Mesenchymal stem cell (in vitro differentiated cells and primary cell): ENCODE measurements around the gene TAC4.
"Not testable (repeated sequence)": the region's sequence is repeated elsewhere in the genome, so short reads cannot be mapped to it uniquely, and the experiment has no call there.

Experiments used
- DNase-seq: peaks from one replicate; pipeline ENCODE4 v3.0.0-alpha.2; 2013
- H2AFZ ChIP-seq: one replicate; pipeline ENCODE4 v1.6.1; 2013; ENCODE audit warnings: low read depth, mild to moderate bottlenecking, control low read depth, inconsistent platforms, low read length, moderate library complexity
- H2AK5ac ChIP-seq: 2 replicates; pipeline ENCODE4 v1.6.1; 2013; ENCODE audit warnings: low read length, moderate library complexity, mild to moderate bottlenecking, inconsistent platforms; ENCODE audit not compliant: severe bottlenecking
- H2BK120ac ChIP-seq: one replicate; pipeline ENCODE4 v1.6.1; 2013; ENCODE audit warnings: low read depth, mild to moderate bottlenecking, inconsistent platforms, low read length, moderate library complexity
- H2BK12ac ChIP-seq, 2 experiments: one replicate each; pipeline ENCODE4 v1.6.1; 2013; ENCODE audit warnings: inconsistent platforms in 2 of 2, low read length in 2 of 2, mild to moderate bottlenecking in 2 of 2, moderate library complexity in 2 of 2, control low read depth in 1 of 2
- H2BK15ac ChIP-seq: one replicate; pipeline ENCODE4 v1.6.1; 2013; ENCODE audit warnings: mild to moderate bottlenecking, low read depth, inconsistent platforms; ENCODE audit not compliant: poor library complexity, severe bottlenecking
- H2BK5ac ChIP-seq: 2 replicates; pipeline ENCODE4 v1.6.1; 2013; ENCODE audit warnings: low read depth, mild to moderate bottlenecking, low read length, control low read depth, inconsistent platforms; ENCODE audit not compliant: poor library complexity, severe bottlenecking
- H3K14ac ChIP-seq, 2 experiments: one replicate each; pipeline ENCODE4 v1.6.1; 2013; ENCODE audit warnings: inconsistent platforms in 2 of 2, low read length in 2 of 2, control low read depth in 1 of 2, mild to moderate bottlenecking in 1 of 2, moderate library complexity in 1 of 2
- H3K18ac ChIP-seq, 2 experiments: one replicate each; pipeline ENCODE4 v1.6.1; 2013; ENCODE audit warnings: inconsistent platforms in 2 of 2, low read length in 2 of 2, control low read depth in 1 of 2, low read depth in 1 of 2, mild to moderate bottlenecking in 1 of 2
- H3K23ac ChIP-seq, 2 experiments: one replicate each; pipeline ENCODE4 v1.6.1; 2013; ENCODE audit warnings: inconsistent platforms in 2 of 2, low read length in 2 of 2, mild to moderate bottlenecking in 2 of 2, moderate library complexity in 2 of 2, control low read depth in 1 of 2
- H3K27ac ChIP-seq: 2 replicates; pipeline ENCODE4 v1.5.1; 2013; ENCODE audit warnings: mild to moderate bottlenecking, moderate library complexity, low read length, control low read depth, inconsistent platforms; ENCODE audit not compliant: poor library complexity, severe bottlenecking
- H3K27me3 ChIP-seq, 2 experiments: 2 replicates each; pipeline versions ENCODE4 v1.6.1 to v1.7.0; 2013; ENCODE audit warnings: low read length in 2 of 2, mild to moderate bottlenecking in 2 of 2, moderate library complexity in 2 of 2, control low read depth in 1 of 2, inconsistent platforms in 1 of 2; ENCODE audit not compliant: control insufficient read depth in 1 of 2, insufficient read depth in 1 of 2
- H3K36me3 ChIP-seq, 2 experiments: 2 replicates each; pipeline versions ENCODE4 v1.6.1 to v1.7.0; 2013; ENCODE audit warnings: low read length in 2 of 2, control low read depth in 1 of 2, inconsistent platforms in 1 of 2, low read depth in 1 of 2, mild to moderate bottlenecking in 1 of 2; ENCODE audit not compliant: insufficient read depth in 2 of 2, control insufficient read depth in 1 of 2
- H3K4ac ChIP-seq, 2 experiments: one replicate each; pipeline ENCODE4 v1.6.1; 2013; ENCODE audit warnings: inconsistent platforms in 2 of 2, low read length in 2 of 2, mild to moderate bottlenecking in 2 of 2, moderate library complexity in 2 of 2, control low read depth in 1 of 2, low read depth in 1 of 2
- H3K4me1 ChIP-seq: 2 replicates; pipeline ENCODE4 v1.6.1; 2013; ENCODE audit warnings: low read depth, low read length, control low read depth; ENCODE audit not compliant: control insufficient read depth, insufficient read depth
- H3K4me2 ChIP-seq: 2 replicates; pipeline ENCODE4 v1.6.1; 2013; ENCODE audit warnings: low read length, mild to moderate bottlenecking, inconsistent platforms; ENCODE audit not compliant: poor library complexity, severe bottlenecking
- H3K4me3 ChIP-seq, 2 experiments: 2 replicates each; pipeline versions ENCODE4 v1.5.1 to v1.7.0; 2013; ENCODE audit warnings: low read length in 2 of 2, mild to moderate bottlenecking in 2 of 2, control low read depth in 1 of 2, low read depth in 1 of 2; ENCODE audit not compliant: insufficient read depth in 1 of 2
- H3K79me1 ChIP-seq: replicated peaks from 2 replicates; pipeline ENCODE4 v1.6.1; 2013; ENCODE audit warnings: mild to moderate bottlenecking, control low read depth, low read length, inconsistent platforms; ENCODE audit not compliant: poor library complexity, severe bottlenecking
- H3K9ac ChIP-seq: 2 replicates; pipeline ENCODE4 v1.7.0; 2013; ENCODE audit warnings: mild to moderate bottlenecking, low read length, moderate library complexity
- H3K9me3 ChIP-seq: 2 replicates; pipeline ENCODE4 v1.7.0; 2013; ENCODE audit warnings: mild to moderate bottlenecking, low read length; ENCODE audit not compliant: control insufficient read depth
- H4K8ac ChIP-seq: one replicate; pipeline ENCODE4 v1.6.1; 2013; ENCODE audit warnings: inconsistent platforms, mild to moderate bottlenecking, low read length, moderate library complexity
- H4K91ac ChIP-seq: one replicate; pipeline ENCODE4 v1.6.1; 2013; ENCODE audit warnings: mild to moderate bottlenecking, low read length, inconsistent platforms
- WGBS: methylation state at CpG from one replicate; pipeline ENCODE4 v1.1.7; 2013; ENCODE audit warnings: mixed read lengths; 5-methylcytosine and 5-hydroxymethylcytosine counted together

The TAC4 gene

DNA sequence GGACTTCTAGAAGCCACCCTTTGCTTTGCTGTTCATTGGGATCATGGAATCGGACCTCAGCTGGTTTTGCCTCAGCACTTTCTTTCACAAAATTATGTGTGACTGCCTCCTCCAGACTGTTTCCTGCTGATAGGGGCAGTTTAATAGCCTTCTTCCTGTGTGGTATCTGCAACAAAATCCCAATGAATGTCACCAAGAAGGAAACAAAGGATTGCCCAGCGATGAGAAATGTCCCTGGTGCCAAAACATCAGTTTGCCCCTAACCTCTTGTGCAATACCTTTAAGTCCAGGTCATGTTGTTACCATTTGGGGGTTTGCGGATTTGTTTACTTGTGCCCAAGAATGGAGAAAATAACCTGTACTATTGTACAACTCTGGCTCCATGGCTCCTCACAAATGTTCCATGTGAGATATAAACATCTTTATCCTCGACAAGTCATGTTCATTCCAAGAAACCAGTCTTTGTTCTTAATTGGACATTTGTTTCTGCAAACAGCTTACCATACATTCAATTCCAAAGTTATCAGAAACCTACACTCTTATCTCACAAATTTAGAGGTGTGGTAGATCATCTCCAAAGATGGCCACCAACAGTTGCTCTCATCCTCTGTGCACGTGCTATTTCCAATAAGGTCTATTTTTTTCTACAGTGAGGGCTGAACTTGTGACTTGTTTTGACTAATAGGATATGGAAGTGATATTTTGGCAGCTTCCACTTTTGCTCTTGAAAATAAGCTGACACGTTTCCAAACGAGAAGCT lies 14.8 kb downstream of the TAC4 start:
- no peak overlapping the region for H2BK5ac ChIP-seq
- H2BK15ac ChIP-seq, result no peak overlapping the region
- WGBS, result 79% methylated on average over 7 of the region's 7 CpGs
- peaks cover 28% of the 10 kb centered on the region for H3K4me1 ChIP-seq
- H3K4ac ChIP-seq, result no peak overlapping the region
- H3K4me3 ChIP-seq, result no peak overlapping the region
- no peak overlapping the region for H4K91ac ChIP-seq
- no peak overlapping the region for H2BK12ac ChIP-seq
- no peaks in the 10 kb centered on the region for H3K27me3 ChIP-seq
- H2AK5ac ChIP-seq, result peak overlapping the region; percentile 51
- H3K9ac ChIP-seq, result no peak overlapping the region
- no peak overlapping the region for H3K14ac ChIP-seq
- no peak overlapping the region for H3K18ac ChIP-seq
- no peak overlapping the region for H3K4me2 ChIP-seq
- DNase-seq, result no peak
- H3K79me1 ChIP-seq, result peaks cover 8% of the 10 kb centered on the region
- H2AFZ ChIP-seq, result no peak overlapping the region
- H3K9me3 ChIP-seq, result no peaks in the 10 kb centered on the region
- no peak overlapping the region for H2BK120ac ChIP-seq
- peaks cover 8 to 51% of the 10 kb centered on the region in 2 experiments for H3K36me3 ChIP-seq
- no peak overlapping the region for H4K8ac ChIP-seq
- H3K27ac ChIP-seq, result no peak overlapping the region
- H3K23ac ChIP-seq, result no peak overlapping the region

DNA sequence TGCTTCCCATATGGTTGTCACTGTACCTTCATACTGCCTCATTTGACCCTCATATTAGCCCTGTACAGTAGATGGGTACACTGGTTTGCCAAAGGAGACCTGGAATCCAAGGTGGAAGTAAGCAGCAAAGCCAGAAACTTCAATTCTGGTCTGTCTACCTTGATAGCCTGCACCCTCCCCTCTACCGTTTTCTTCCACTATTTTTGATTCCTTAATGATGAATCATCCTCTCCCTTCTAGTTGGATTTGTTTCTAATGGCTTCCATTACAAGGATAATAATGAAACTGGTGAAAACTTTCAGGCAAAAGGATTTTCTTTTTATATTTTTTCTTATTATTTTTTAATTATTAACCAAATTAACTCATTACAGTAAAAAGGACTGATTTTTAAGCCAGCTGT lies 17.3 kb downstream of the TAC4 start:
- Histone ChIP-seq H2BK12ac (no peak overlapping the region), H2AK5ac (peak overlapping the region; percentile 13), H3K36me3 (peaks cover 14 to 75% of the 10 kb centered on the region in 2 experiments), H3K4me1 (peaks cover 13% of the 10 kb centered on the region), H4K91ac (no peak overlapping the region), H3K18ac (no peak overlapping the region), H3K23ac (no peak overlapping the region), H3K14ac (no peak overlapping the region), H3K27ac (peak overlapping the region; percentile 97), H2BK120ac (no peak overlapping the region), H2BK15ac (no peak overlapping the region), H2BK5ac (peak overlapping the region; percentile 92), H3K27me3 (no peaks in the 10 kb centered on the region), H4K8ac (no peak overlapping the region), H3K9ac (no peak overlapping the region), H3K9me3 (no peaks in the 10 kb centered on the region), H3K79me1 (peaks cover 11% of the 10 kb centered on the region), H2AFZ (no peak overlapping the region), H3K4ac (no peak overlapping the region), H3K4me3 (no peak overlapping the region), H3K4me2 (no peak overlapping the region)
- no CpG with 5 or more reads among the region's 1 CpG for WGBS
- DNase-seq, result no peak

DNA sequence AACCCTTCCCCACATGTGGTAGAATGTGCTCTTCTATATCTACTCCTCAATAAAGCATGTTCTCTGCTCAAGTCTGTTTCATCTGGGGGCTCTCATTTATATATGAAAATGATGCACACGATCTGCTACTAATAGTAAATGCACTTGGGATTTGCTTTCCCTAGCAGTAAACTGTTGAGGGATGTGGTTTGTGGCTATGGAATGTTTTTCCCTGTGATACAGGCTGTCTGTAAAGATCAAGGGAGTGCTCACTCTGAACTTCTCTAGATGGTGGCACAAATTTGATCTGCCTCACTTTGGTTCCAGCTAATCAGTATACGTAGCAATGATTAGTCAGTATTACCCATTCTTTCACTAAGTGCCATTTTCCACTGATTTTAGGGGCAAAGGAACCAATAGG lies 18.8 kb downstream of the TAC4 start:
- Histone ChIP-seq H2AK5ac (no peak overlapping the region), H3K27me3 (no peaks in the 10 kb centered on the region), H3K9ac (no peak overlapping the region), H2AFZ (no peak overlapping the region), H3K18ac (no peak overlapping the region), H3K27ac (peak overlapping the region; percentile 92), H3K4me1 (peaks cover 8% of the 10 kb centered on the region), H4K8ac (no peak overlapping the region), H2BK15ac (no peak overlapping the region), H2BK12ac (no peak overlapping the region), H2BK5ac (no peak overlapping the region), H3K4ac (no peak overlapping the region), H3K23ac (no peak overlapping the region), H3K4me3 (no peak overlapping the region), H3K14ac (no peak overlapping the region), H2BK120ac (no peak overlapping the region), H4K91ac (no peak overlapping the region), H3K79me1 (peaks cover 12% of the 10 kb centered on the region), H3K36me3 (peaks cover 15 to 84% of the 10 kb centered on the region in 2 experiments), H3K9me3 (no peaks in the 10 kb centered on the region), H3K4me2 (no peak overlapping the region)
- 96% methylated on average over 1 of the region's 2 CpGs for WGBS
- DNase-seq, result no peak

- not testable (repeated sequence) for H2BK120ac ChIP-seq, H3K4ac ChIP-seq, DNase-seq, H2AK5ac ChIP-seq, H3K4me2 ChIP-seq, H3K14ac ChIP-seq, H4K8ac ChIP-seq, H2BK5ac ChIP-seq, H2AFZ ChIP-seq, H3K4me3 ChIP-seq, H3K79me1 ChIP-seq, H3K27me3 ChIP-seq, H4K91ac ChIP-seq, H3K4me1 ChIP-seq, H3K9me3 ChIP-seq, H3K23ac ChIP-seq, H2BK15ac ChIP-seq, H3K18ac ChIP-seq, H2BK12ac ChIP-seq, H3K9ac ChIP-seq
- Histone ChIP-seq H3K36me3 (peaks cover 10 to 84% of the 10 kb centered on the region in 2 experiments), H3K27ac (peak overlapping the region; percentile 34)
- WGBS, result 24% methylated on average over 1 of the region's 2 CpGs
Observed at GRCh38 chr17:49828325-49828724, 19.5 kb downstream of the TAC4 start.
